ENCODE results near the gene MMP20.

MMP20 gene

GRCh38 chr11:102582140-102582539 lies 43.0 kb downstream of the MMP20 start:
- Histone ChIP-seq H3K4me1 (ENCODE audit: control insufficient read depth, insufficient read depth, low read length) (no peaks in the 10 kb centered on the region), H3K9me3 (ENCODE audit: control insufficient read depth, insufficient read depth, low read depth, low read length) (no peaks in the 10 kb centered on the region), H3K27ac (ENCODE audit: extremely low read depth, low read depth, low read length) (no peak overlapping the region), H3K4me3 (ENCODE audit: low read depth, low read length) (no peak overlapping the region), H3K36me3 (ENCODE audit: control insufficient read depth in 2 of 2, insufficient read depth in 1 of 2, low read length in 2 of 2) (no peaks in the 10 kb centered on the region)
- TF ChIP-seq ZNF777 (tag by site-specific recombination; IDR thresholded peaks at IDR 0.05; ENCODE audit: borderline replicate concordance) (no peak), ZNF223 (tag by site-specific recombination; IDR thresholded peaks at IDR 0.05) (no peak), REPIN1 (tag by site-specific recombination; IDR thresholded peaks at IDR 0.05; ENCODE audit: low read depth) (no peak), KLF10 (tag by site-specific recombination; IDR thresholded peaks at IDR 0.05) (no peak)
- ChIA-PET POLR2A (no interaction called here), CTCF (no interaction called here)

- POLR2A ChIA-PET, result no interaction called here
- no peak for TF ChIP-seq ZNF518A (tag by site-specific recombination; conservative IDR thresholded peaks at IDR 0.05; ENCODE audit: low read depth)
- no peak for TF ChIP-seq GLIS2 (tag by site-specific recombination; IDR thresholded peaks at IDR 0.05)
- no peak for TF ChIP-seq ZNF571 (tag by site-specific recombination; IDR thresholded peaks at IDR 0.05)
- TF ChIP-seq ZBTB26 (tag by site-specific recombination; optimal IDR thresholded peaks at IDR 0.05), result no peak
- TF ChIP-seq ZNF704 (tag by site-specific recombination; IDR thresholded peaks at IDR 0.05), result no peak
- TF ChIP-seq KLF10 (tag by site-specific recombination; IDR thresholded peaks at IDR 0.05), result no peak
- no peak for TF ChIP-seq PRDM2 (tag by site-specific recombination; IDR thresholded peaks at IDR 0.05; ENCODE audit: borderline replicate concordance)
- no peak for TF ChIP-seq RBAK (tag by site-specific recombination; IDR thresholded peaks at IDR 0.05)
- TF ChIP-seq KLF7 (tag by site-specific recombination; IDR thresholded peaks at IDR 0.05; ENCODE audit: borderline replicate concordance), result no peak
- no peak for TF ChIP-seq ZNF112 (tag by site-specific recombination; IDR thresholded peaks at IDR 0.05)
- TF ChIP-seq ZNF645 (tag by site-specific recombination; IDR thresholded peaks at IDR 0.05), result no peak
- no peak overlapping the region for H3K4me3 ChIP-seq (ENCODE audit: low read depth, low read length)
- H3K36me3 ChIP-seq (ENCODE audit: control insufficient read depth in 2 of 2, insufficient read depth in 1 of 2, low read length in 2 of 2), result no peaks in the 10 kb centered on the region
- no peak overlapping the region for H3K27ac ChIP-seq (ENCODE audit: extremely low read depth, low read depth, low read length)
- H3K9me3 ChIP-seq (ENCODE audit: control insufficient read depth, insufficient read depth, low read depth, low read length), result no peaks in the 10 kb centered on the region
- no peaks in the 10 kb centered on the region for H3K4me1 ChIP-seq (ENCODE audit: control insufficient read depth, insufficient read depth, low read length)
- CTCF ChIA-PET, result no interaction called here
Measured at GRCh38 chr11:102581066-102581465, 44.1 kb downstream of the MMP20 start.

Measured in HEK293 (cell line).